SK-N-SH (cell line): ENCODE results near the gene PSMA5. TPM values are rescaled to one million over a fixed set of nuclear protein-coding genes. Genes with fewer than 3 reads are reported as not detected.

Source experiments
- CTCF ChIA-PET: fragments of 300-600, 350-600 bp; formaldehyde crosslinking; extraction: SDS; loops from one replicate; lab custom pipeline; 2021; lab: Yijun Ruan, JAX
- POLR2A ChIA-PET: fragments of 350-600 bp; sonication (Branson Sonifier 250); formaldehyde crosslinking; extraction: SDS; loops from one replicate; lab custom pipeline; 2020; ENCODE audit warnings: antibody characterized with exemption, inconsistent platforms; lab: Yijun Ruan, JAX
- DNase-seq: peaks from one replicate; pipeline ENCODE4 v3.0.0; 2012
- H2AFZ ChIP-seq: fragments of 200-600 bp; sonication (generic); 2 replicates; pipeline ENCODE4 v1.8.1; 2016; ENCODE audit warnings: antibody characterized with exemption, mild to moderate bottlenecking, low read depth
- H3F3A ChIP-seq: fragments of 200-600 bp; sonication (generic); replicated peaks from 2 replicates; pipeline ENCODE3; 2016; ENCODE audit warnings: antibody characterized with exemption, mild to moderate bottlenecking; ENCODE audit not compliant: insufficient read depth
- H3K27ac ChIP-seq, 2 experiments: fragments of 200-500 bp in 1 of 2; fragments of 200-600 bp in 1 of 2; sonication (Bioruptor generic) in 1 of 2; sonication (generic), shearing (Covaris generic) in 1 of 2; 2 replicates each; pipeline versions ENCODE4 v1.5.1 to v1.6.1; 2014 to 2016; ENCODE audit warnings: low read depth in 2 of 2, inconsistent platforms in 1 of 2, low read length in 1 of 2, mild to moderate bottlenecking in 1 of 2, mixed read lengths in 1 of 2
- H3K27me3 ChIP-seq: fragments of 200-600 bp; sonication (generic), shearing (Covaris generic); 2 replicates; pipeline ENCODE4 v1.6.1; 2016; ENCODE audit warnings: mixed run types; ENCODE audit not compliant: insufficient read depth
- H3K36me3 ChIP-seq, 2 experiments: fragments of 200-500 bp in 1 of 2; fragments of 200-600 bp in 1 of 2; sonication (Bioruptor generic) in 1 of 2; sonication (generic) in 1 of 2; replicated peaks in 1 of 2; 2 replicates each; pipeline versions ENCODE3 to v1.5.1; 2014 to 2016; ENCODE audit warnings: low read length in 1 of 2, mild to moderate bottlenecking in 1 of 2; ENCODE audit not compliant: insufficient read depth in 2 of 2, control insufficient read depth in 1 of 2
- H3K4me1 ChIP-seq, 2 experiments: fragments of 200-500 bp in 1 of 2; fragments of 200-600 bp in 1 of 2; sonication (Bioruptor generic) in 1 of 2; sonication (generic), shearing (Covaris generic) in 1 of 2; 2 replicates each; pipeline versions ENCODE4 v1.5.1 to v1.6.1; 2014 to 2016; ENCODE audit warnings: low read depth in 1 of 2, low read length in 1 of 2, mixed run types in 1 of 2; ENCODE audit not compliant: insufficient read depth in 2 of 2, control insufficient read depth in 1 of 2
- H3K4me2 ChIP-seq: fragments of 200-600 bp; sonication (generic), shearing (Covaris generic); 2 replicates; pipeline ENCODE4 v1.6.1; 2017; ENCODE audit warnings: mixed run types
- H3K4me3 ChIP-seq, 2 experiments: fragments of 200-500 bp in 1 of 2; fragments of 200-600 bp in 1 of 2; sonication (Bioruptor generic) in 1 of 2; sonication (generic), shearing (Covaris generic) in 1 of 2; 2 replicates each; pipeline versions ENCODE4 v1.5.1 to v1.8.1; 2014 to 2016; ENCODE audit warnings: low read depth in 2 of 2, inconsistent platforms in 1 of 2, low read length in 1 of 2, mild to moderate bottlenecking in 1 of 2, mixed read lengths in 1 of 2, moderate library complexity in 1 of 2
- H3K79me2 ChIP-seq: fragments of 200-600 bp; sonication (generic); 2 replicates; pipeline ENCODE4 v1.8.1; 2017; ENCODE audit warnings: mild to moderate bottlenecking; ENCODE audit not compliant: insufficient read depth
- H3K9ac ChIP-seq: fragments of 200-600 bp; sonication (generic); 2 replicates; pipeline ENCODE4 v1.6.1; 2017; ENCODE audit warnings: mixed run types
- H3K9me2 ChIP-seq: fragments of 200-600 bp; sonication (generic); 2 replicates; pipeline ENCODE4 v1.6.1; 2017; ENCODE audit warnings: mixed run types
- H3K9me3 ChIP-seq: fragments of 200-600 bp; sonication (generic); 2 replicates; pipeline ENCODE4 v1.6.1; 2017; ENCODE audit warnings: mixed run types, mild to moderate bottlenecking, moderate library complexity
- H4K20me1 ChIP-seq: fragments of 200-600 bp; sonication (generic); 2 replicates; pipeline ENCODE4 v1.6.1; 2017; ENCODE audit warnings: mild to moderate bottlenecking, mixed run types; ENCODE audit not compliant: insufficient read depth
- CHD2 ChIP-seq: fragments of 150-350 bp; IDR thresholded peaks from 2 replicates; pipeline ENCODE4 v1.6.1; 2018; ENCODE audit warnings: low read length; ENCODE audit not compliant: partially characterized antibody
- FOSL2 ChIP-seq: IDR thresholded peaks from 2 replicates; pipeline ENCODE4 v1.4.0; 2012; ENCODE audit warnings: low read depth, mild to moderate bottlenecking, moderate library complexity, borderline replicate concordance
- FOXJ3 ChIP-seq: sonication (generic); formaldehyde crosslinking; IDR thresholded peaks from 2 replicates; pipeline ENCODE4 v1.5.1; 2020; ENCODE audit warnings: mild to moderate bottlenecking, missing genetic modification reagents
- FOXM1 ChIP-seq: IDR thresholded peaks from 2 replicates; pipeline ENCODE4 v1.4.0; 2012; ENCODE audit warnings: low read depth, mild to moderate bottlenecking
- GATA2 ChIP-seq: sonication (generic); formaldehyde crosslinking; IDR thresholded peaks from 2 replicates; pipeline ENCODE4 v1.5.0; 2020; ENCODE audit warnings: mild to moderate bottlenecking, missing genetic modification reagents
- MXI1 ChIP-seq: IDR thresholded peaks from 2 replicates; pipeline ENCODE4 v1.6.1; 2012; ENCODE audit warnings: mild to moderate bottlenecking, low read depth, low read length, improper control_type of control experiment
- NFIC ChIP-seq: IDR thresholded peaks from 2 replicates; pipeline ENCODE4 v1.4.0; 2012; ENCODE audit warnings: borderline replicate concordance
- POLR2AphosphoS5 ChIP-seq: IDR thresholded peaks from 2 replicates; pipeline ENCODE4 v1.6.1; 2012; ENCODE audit warnings: low read depth, low read length
- RAD21 ChIP-seq: IDR thresholded peaks from 2 replicates; pipeline ENCODE4 v1.6.1; 2012; ENCODE audit warnings: mild to moderate bottlenecking, low read length
- SMC3 ChIP-seq: IDR thresholded peaks from 2 replicates; pipeline ENCODE4 v1.6.1; 2012; ENCODE audit warnings: low read depth, low read length, improper control_type of control experiment
- TEAD4 ChIP-seq: IDR thresholded peaks from 2 replicates; pipeline ENCODE4 v1.4.0; 2012; ENCODE audit warnings: mild to moderate bottlenecking, borderline replicate concordance; ENCODE audit not compliant: insufficient read depth
- WGBS: methylation state at CpG from one replicate; pipeline ENCODE4 v1.1.6; 2017; ENCODE audit warnings: low lambda C conversion rate; 5-methylcytosine and 5-hydroxymethylcytosine counted together
- polyA plus RNA-seq, 3 experiments: library from polyadenylated mRNA; depleted of rRNA; stranded (reverse); fragments of >200 nt; gene quantifications; 2 replicates each; pipeline ENCODE4 v1.2.3, GENCODE V29; 2012
- TF ChIP-seq, protein P1 (sequence below): fragments of 200-600 bp; sonication (generic); IDR thresholded peaks from 2 replicates; pipeline ENCODE4 v1.6.1; 2017; ENCODE audit warnings: antibody characterized with exemption, mild to moderate bottlenecking, moderate library complexity
- TF ChIP-seq, protein P2 (sequence below): IDR thresholded peaks from 2 replicates; pipeline ENCODE4 v1.4.0; 2012; ENCODE audit warnings: low read depth, borderline replicate concordance
- TF ChIP-seq, protein P3 (sequence below): fragments of 150-350 bp; IDR thresholded peaks from 2 replicates; pipeline ENCODE4 v1.6.1; 2016; ENCODE audit warnings: mild to moderate bottlenecking, low read depth, low read length

PSMA5 gene
- polyA plus RNA-seq, 1 of the 3 experiments (the other 2 are of a cell fraction): 118 TPM

DNA sequence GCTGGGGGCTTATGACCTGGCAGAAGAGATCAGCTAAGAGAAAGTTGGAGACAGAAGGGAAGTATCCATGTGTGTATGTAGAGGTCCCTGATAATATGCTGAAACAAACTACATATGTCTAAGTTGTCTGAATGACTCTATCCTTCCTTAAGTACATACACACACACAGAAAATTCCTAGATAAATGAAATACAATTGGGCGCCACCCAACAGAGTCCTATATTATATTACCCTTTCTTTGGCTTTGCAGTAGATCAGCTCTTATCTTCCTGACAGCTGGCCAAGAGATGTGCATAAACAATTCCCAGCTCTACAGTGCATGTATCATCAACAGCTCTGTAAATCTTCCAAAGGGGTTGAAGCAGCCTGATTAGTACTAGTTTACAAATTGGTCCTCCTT is 68.6 kb downstream of the PSMA5 start:
- TF ChIP-seq SMC3 (no peak), POLR2AphosphoS5 (no peak), TEAD4 (no peak), GATA2 (no peak), CHD2 (no peak), FOXJ3 (CRISPR knock-in tag) (no peak), RAD21 (no peak), MXI1 (no peak), NFIC (no peak), FOXM1 (no peak)
- TF ChIP-seq, protein P1, sequence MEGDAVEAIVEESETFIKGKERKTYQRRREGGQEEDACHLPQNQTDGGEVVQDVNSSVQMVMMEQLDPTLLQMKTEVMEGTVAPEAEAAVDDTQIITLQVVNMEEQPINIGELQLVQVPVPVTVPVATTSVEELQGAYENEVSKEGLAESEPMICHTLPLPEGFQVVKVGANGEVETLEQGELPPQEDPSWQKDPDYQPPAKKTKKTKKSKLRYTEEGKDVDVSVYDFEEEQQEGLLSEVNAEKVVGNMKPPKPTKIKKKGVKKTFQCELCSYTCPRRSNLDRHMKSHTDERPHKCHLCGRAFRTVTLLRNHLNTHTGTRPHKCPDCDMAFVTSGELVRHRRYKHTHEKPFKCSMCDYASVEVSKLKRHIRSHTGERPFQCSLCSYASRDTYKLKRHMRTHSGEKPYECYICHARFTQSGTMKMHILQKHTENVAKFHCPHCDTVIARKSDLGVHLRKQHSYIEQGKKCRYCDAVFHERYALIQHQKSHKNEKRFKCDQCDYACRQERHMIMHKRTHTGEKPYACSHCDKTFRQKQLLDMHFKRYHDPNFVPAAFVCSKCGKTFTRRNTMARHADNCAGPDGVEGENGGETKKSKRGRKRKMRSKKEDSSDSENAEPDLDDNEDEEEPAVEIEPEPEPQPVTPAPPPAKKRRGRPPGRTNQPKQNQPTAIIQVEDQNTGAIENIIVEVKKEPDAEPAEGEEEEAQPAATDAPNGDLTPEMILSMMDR: no peak
- TF ChIP-seq, protein P2, sequence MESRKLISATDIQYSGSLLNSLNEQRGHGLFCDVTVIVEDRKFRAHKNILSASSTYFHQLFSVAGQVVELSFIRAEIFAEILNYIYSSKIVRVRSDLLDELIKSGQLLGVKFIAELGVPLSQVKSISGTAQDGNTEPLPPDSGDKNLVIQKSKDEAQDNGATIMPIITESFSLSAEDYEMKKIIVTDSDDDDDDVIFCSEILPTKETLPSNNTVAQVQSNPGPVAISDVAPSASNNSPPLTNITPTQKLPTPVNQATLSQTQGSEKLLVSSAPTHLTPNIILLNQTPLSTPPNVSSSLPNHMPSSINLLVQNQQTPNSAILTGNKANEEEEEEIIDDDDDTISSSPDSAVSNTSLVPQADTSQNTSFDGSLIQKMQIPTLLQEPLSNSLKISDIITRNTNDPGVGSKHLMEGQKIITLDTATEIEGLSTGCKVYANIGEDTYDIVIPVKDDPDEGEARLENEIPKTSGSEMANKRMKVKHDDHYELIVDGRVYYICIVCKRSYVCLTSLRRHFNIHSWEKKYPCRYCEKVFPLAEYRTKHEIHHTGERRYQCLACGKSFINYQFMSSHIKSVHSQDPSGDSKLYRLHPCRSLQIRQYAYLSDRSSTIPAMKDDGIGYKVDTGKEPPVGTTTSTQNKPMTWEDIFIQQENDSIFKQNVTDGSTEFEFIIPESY: no peak
- TF ChIP-seq, protein P3, sequence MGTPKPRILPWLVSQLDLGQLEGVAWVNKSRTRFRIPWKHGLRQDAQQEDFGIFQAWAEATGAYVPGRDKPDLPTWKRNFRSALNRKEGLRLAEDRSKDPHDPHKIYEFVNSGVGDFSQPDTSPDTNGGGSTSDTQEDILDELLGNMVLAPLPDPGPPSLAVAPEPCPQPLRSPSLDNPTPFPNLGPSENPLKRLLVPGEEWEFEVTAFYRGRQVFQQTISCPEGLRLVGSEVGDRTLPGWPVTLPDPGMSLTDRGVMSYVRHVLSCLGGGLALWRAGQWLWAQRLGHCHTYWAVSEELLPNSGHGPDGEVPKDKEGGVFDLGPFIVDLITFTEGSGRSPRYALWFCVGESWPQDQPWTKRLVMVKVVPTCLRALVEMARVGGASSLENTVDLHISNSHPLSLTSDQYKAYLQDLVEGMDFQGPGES: no peak
- Histone ChIP-seq H3K4me3 (no peak overlapping the region), H3K4me1 (peaks cover 3 to 7% of the 10 kb centered on the region in 2 experiments; a peak in 2 of 4 replicates), H3K36me3 (peaks cover 0 to 11% of the 10 kb centered on the region in 2 experiments), H3K9me3 (no peaks in the 10 kb centered on the region), H3F3A (no peaks in the 10 kb centered on the region), H3K79me2 (no peaks in the 10 kb centered on the region), H3K9me2 (no peaks in the 10 kb centered on the region), H3K4me2 (no peak overlapping the region), H2AFZ (no peak overlapping the region), H3K27ac (no peak overlapping the region), H3K27me3 (no peaks in the 10 kb centered on the region), H3K9ac (no peak overlapping the region), H4K20me1 (no peaks in the 10 kb centered on the region)
- 89% methylated on average over 1 of the region's 1 CpG for WGBS
- DNase-seq: no peak
- POLR2A ChIA-PET: no interaction called here
- CTCF ChIA-PET: interaction anchor here (0.8 kb wide), 1 partner anchor 31 kb away, joined by 3 read pairs; no protein-coding TSS in a partner anchor

DNA sequence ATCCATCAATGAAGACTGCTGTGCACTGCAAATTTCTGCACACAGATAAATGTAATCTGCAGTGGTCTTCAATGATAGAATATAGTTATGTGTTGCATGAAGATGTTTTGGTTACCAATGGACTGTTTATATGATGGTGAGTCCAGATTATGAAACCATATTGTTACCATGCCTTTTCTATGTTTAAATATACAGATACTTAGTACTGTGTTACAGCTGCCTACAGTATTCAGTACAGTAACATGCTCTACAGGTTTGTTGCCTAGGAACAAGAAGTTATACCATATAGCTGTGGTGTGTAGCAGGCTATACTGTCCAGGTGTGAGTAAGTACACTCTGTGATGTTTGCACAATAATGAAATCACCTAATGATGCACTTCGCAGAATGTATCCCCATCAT is 69.3 kb downstream of the PSMA5 start:
- POLR2A ChIA-PET: no interaction called here
- Histone ChIP-seq H3K27ac (no peak overlapping the region), H3K9me2 (no peaks in the 10 kb centered on the region), H3F3A (no peaks in the 10 kb centered on the region), H3K79me2 (no peaks in the 10 kb centered on the region), H3K9me3 (no peaks in the 10 kb centered on the region), H2AFZ (no peak overlapping the region), H3K27me3 (no peaks in the 10 kb centered on the region), H3K4me1 (peaks cover 3% of the 10 kb centered on the region in 2 experiments; a peak in 2 of 4 replicates), H3K4me2 (no peak overlapping the region), H3K9ac (no peak overlapping the region), H4K20me1 (no peaks in the 10 kb centered on the region), H3K36me3 (peaks cover 0 to 14% of the 10 kb centered on the region in 2 experiments), H3K4me3 (no peak overlapping the region)
- DNase-seq: no peak
- 100% methylated on average over 1 of the region's 1 CpG for WGBS
- CTCF ChIA-PET: no interaction called here
- TF ChIP-seq FOSL2: no peak
- no peak for TF ChIP-seq RAD21
